Measurements from ENCODE around the gene TRIM16. TPM values are rescaled to one million over a fixed set of nuclear protein-coding genes. Genes with fewer than 3 reads are reported as not detected.
"Not testable (repeated sequence)": the region's sequence is repeated elsewhere in the genome, so short reads cannot be mapped to it uniquely, and the experiment has no call there.

The TRIM16 gene
- total and polyA plus RNA-seq, 2 experiments from 2014 or later, result 6.4 to 47.6 TPM

GRCh38 chr17:15645099-15645941 is 38.8 kb downstream of the TRIM16 start:
- Mint-ChIP-seq H3K27ac (peak overlapping the region; percentile 91), H3K4me1 (peaks cover 11% of the 10 kb centered on the region), H3K36me3 (ENCODE audit: low read depth) (peaks cover 14% of the 10 kb centered on the region; the same call in 2 of the 3 replicates), H3K4me3 (peak overlapping the region; percentile 30; the same call in 2 of the 3 replicates)
- not testable (repeated sequence) for H3K27me3 ChIP-seq (ENCODE audit: insufficient read depth); H4K20me1 ChIP-seq (replicated peaks; ENCODE audit: insufficient read depth); H2AFZ ChIP-seq; H3K79me2 ChIP-seq (replicated peaks; ENCODE audit: insufficient read depth); H3K4me1 ChIP-seq (ENCODE audit: insufficient read depth); H3K36me3 ChIP-seq (ENCODE audit: insufficient read depth); H3K4me3 ChIP-seq; H3K9me2 ChIP-seq (ENCODE audit: insufficient read depth); H3K27me3 Mint-ChIP-seq (ENCODE audit: insufficient read depth, low read depth, poor library complexity); H3K9me3 Mint-ChIP-seq; H3F3A ChIP-seq (replicated peaks; ENCODE audit: low read depth)
- H3K4me2 ChIP-seq, result peak overlapping the region; percentile 31; the same call in 1 of the 2 replicates
- ATAC-seq, result peak; percentile 92
- DNase-seq (ENCODE audit: low spot score), result peak; percentile 73
- TF ChIP-seq, protein P1, sequence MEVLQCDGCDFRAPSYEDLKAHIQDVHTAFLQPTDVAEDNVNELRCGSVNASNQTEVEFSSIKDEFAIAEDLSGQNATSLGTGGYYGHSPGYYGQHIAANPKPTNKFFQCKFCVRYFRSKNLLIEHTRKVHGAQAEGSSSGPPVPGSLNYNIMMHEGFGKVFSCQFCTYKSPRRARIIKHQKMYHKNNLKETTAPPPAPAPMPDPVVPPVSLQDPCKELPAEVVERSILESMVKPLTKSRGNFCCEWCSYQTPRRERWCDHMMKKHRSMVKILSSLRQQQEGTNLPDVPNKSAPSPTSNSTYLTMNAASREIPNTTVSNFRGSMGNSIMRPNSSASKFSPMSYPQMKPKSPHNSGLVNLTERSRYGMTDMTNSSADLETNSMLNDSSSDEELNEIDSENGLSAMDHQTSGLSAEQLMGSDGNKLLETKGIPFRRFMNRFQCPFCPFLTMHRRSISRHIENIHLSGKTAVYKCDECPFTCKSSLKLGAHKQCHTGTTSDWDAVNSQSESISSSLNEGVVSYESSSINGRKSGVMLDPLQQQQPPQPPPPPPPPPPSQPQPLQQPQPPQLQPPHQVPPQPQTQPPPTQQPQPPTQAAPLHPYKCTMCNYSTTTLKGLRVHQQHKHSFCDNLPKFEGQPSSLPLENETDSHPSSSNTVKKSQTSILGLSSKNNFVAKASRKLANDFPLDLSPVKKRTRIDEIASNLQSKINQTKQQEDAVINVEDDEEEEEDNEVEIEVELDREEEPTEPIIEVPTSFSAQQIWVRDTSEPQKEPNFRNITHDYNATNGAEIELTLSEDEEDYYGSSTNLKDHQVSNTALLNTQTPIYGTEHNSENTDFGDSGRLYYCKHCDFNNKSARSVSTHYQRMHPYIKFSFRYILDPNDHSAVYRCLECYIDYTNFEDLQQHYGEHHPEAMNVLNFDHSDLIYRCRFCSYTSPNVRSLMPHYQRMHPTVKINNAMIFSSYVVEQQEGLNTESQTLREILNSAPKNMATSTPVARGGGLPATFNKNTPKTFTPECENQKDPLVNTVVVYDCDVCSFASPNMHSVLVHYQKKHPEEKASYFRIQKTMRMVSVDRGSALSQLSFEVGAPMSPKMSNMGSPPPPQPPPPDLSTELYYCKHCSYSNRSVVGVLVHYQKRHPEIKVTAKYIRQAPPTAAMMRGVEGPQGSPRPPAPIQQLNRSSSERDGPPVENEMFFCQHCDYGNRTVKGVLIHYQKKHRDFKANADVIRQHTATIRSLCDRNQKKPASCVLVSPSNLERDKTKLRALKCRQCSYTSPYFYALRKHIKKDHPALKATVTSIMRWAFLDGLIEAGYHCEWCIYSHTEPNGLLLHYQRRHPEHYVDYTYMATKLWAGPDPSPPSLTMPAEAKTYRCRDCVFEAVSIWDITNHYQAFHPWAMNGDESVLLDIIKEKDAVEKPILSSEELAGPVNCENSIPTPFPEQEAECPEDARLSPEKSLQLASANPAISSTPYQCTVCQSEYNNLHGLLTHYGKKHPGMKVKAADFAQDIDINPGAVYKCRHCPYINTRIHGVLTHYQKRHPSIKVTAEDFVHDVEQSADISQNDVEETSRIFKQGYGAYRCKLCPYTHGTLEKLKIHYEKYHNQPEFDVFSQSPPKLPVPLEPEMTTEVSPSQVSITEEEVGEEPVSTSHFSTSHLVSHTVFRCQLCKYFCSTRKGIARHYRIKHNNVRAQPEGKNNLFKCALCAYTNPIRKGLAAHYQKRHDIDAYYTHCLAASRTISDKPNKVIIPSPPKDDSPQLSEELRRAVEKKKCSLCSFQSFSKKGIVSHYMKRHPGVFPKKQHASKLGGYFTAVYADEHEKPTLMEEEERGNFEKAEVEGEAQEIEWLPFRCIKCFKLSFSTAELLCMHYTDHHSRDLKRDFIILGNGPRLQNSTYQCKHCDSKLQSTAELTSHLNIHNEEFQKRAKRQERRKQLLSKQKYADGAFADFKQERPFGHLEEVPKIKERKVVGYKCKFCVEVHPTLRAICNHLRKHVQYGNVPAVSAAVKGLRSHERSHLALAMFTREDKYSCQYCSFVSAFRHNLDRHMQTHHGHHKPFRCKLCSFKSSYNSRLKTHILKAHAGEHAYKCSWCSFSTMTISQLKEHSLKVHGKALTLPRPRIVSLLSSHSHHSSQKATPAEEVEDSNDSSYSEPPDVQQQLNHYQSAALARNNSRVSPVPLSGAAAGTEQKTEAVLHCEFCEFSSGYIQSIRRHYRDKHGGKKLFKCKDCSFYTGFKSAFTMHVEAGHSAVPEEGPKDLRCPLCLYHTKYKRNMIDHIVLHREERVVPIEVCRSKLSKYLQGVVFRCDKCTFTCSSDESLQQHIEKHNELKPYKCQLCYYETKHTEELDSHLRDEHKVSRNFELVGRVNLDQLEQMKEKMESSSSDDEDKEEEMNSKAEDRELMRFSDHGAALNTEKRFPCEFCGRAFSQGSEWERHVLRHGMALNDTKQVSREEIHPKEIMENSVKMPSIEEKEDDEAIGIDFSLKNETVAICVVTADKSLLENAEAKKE (CRISPR knock-in tag; IDR thresholded peaks at IDR 0.05), result peak; percentile 22; the same call in 1 of the 2 replicates
- peak; percentile 38; the same call in 1 of the 2 replicates for TF ChIP-seq NANOG (IDR thresholded peaks at IDR 0.05; ENCODE audit: borderline replicate concordance)
- H3K27ac ChIP-seq (ENCODE audit: low read depth), result peak overlapping the region; percentile 93

DNA sequence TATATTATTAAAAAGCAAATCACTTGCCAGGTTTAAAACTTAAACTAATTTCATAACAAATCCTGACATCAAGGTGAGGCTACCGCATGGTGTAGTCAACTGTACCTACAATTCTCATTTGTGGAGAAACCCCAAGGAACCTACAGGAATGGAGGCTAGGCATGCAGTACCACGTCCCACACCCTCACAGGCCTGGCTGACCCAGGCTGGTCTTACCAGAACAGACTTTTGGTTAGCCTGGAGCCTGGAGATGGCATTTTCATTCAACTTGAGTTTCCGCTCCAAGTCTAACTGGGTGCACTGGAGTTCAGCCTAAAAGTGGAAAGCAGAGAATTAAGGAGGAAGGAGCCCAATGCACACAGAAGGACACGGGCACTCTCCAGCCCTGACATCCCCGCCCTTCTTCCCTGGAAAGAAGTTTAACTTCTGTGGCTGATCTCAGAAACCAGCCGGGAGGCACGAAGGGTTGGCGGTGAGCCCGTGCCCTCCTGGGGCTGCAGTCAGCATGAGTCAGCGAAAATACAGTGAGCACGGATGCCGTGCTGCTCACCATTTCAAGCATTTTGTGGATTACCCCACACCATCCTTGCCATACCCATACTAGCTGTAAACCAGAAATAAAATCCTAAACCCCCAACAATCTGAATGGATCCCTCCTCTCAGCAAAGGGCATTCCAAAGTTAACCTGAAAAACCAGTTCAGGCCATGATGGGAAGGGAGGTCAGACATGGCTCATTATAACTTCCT is 41.4 kb downstream of the TRIM16 start:
- not testable (repeated sequence) for H3K27ac Mint-ChIP-seq

GRCh38 chr17:15642014-15642413 is 42.1 kb downstream of the TRIM16 start:
- not testable (repeated sequence) for H3K9me2 ChIP-seq (ENCODE audit: insufficient read depth); H3K4me1 ChIP-seq (ENCODE audit: insufficient read depth); H3K27ac Mint-ChIP-seq; H2AFZ ChIP-seq; H4K20me1 ChIP-seq (replicated peaks; ENCODE audit: insufficient read depth); H3K4me2 ChIP-seq; DNase-seq (ENCODE audit: low spot score); ATAC-seq; H3K27me3 Mint-ChIP-seq (ENCODE audit: insufficient read depth, low read depth, poor library complexity); H3K4me3 Mint-ChIP-seq; H3K27ac ChIP-seq (ENCODE audit: low read depth); H3K4me3 ChIP-seq; H3K79me2 ChIP-seq (replicated peaks; ENCODE audit: insufficient read depth); H3K36me3 ChIP-seq (ENCODE audit: insufficient read depth); H3F3A ChIP-seq (replicated peaks; ENCODE audit: low read depth); H3K27me3 ChIP-seq (ENCODE audit: insufficient read depth); H3K9me3 Mint-ChIP-seq
- H3K36me3 Mint-ChIP-seq (ENCODE audit: low read depth), result peaks cover 17% of the 10 kb centered on the region
- H3K4me1 Mint-ChIP-seq, result peaks cover 11% of the 10 kb centered on the region

More for the DNA sequence above, 41.4 kb downstream of the TRIM16 start:
- not testable (repeated sequence) for H3K9me3 Mint-ChIP-seq; H3K4me1 ChIP-seq (ENCODE audit: insufficient read depth); ATAC-seq; H3K27ac ChIP-seq (ENCODE audit: low read depth); H3F3A ChIP-seq (replicated peaks; ENCODE audit: low read depth); H3K4me2 ChIP-seq; H3K27me3 ChIP-seq (ENCODE audit: insufficient read depth); H3K4me3 Mint-ChIP-seq; DNase-seq (ENCODE audit: low spot score); H2AFZ ChIP-seq; H3K9me2 ChIP-seq (ENCODE audit: insufficient read depth); H3K27me3 Mint-ChIP-seq (ENCODE audit: insufficient read depth, low read depth, poor library complexity); H3K79me2 ChIP-seq (replicated peaks; ENCODE audit: insufficient read depth); H3K36me3 ChIP-seq (ENCODE audit: insufficient read depth); H3K4me3 ChIP-seq; H4K20me1 ChIP-seq (replicated peaks; ENCODE audit: insufficient read depth)
- Mint-ChIP-seq H3K36me3 (ENCODE audit: low read depth) (peaks cover 17% of the 10 kb centered on the region), H3K4me1 (peaks cover 11% of the 10 kb centered on the region)

DNA sequence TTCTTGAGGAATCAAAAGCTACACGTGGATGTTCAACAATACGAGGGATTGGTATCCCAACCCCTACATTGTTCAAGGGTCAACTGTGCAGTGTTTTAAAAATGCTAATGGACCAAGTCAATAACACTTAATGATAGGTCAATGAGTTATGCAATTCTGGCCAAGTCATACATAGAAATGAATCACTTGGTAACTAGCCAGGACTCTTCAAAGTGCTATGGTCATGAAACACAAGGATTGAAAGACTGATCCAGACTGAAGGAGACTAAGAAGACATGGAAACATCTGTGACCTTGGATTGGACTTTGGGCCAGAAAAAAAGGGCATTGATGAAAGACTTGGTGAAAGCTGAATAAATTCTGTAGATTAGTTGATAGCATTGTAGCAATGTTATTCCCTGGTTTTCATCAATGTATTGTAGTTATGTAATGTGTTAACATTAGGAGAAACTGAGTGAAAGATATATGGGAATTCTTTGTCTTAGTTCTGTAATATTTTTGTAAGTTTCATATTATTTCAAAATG is 53.1 kb downstream of the TRIM16 start:
- not testable (repeated sequence) for H3K9me3 Mint-ChIP-seq; H3K27ac ChIP-seq (ENCODE audit: low read depth); H3F3A ChIP-seq (replicated peaks; ENCODE audit: low read depth); H3K27ac Mint-ChIP-seq; H3K4me1 Mint-ChIP-seq; H3K27me3 Mint-ChIP-seq (ENCODE audit: insufficient read depth, low read depth, poor library complexity); ATAC-seq; H3K4me1 ChIP-seq (ENCODE audit: insufficient read depth); H3K36me3 ChIP-seq (ENCODE audit: insufficient read depth); H3K79me2 ChIP-seq (replicated peaks; ENCODE audit: insufficient read depth); H3K4me3 Mint-ChIP-seq; DNase-seq (ENCODE audit: low spot score); H4K20me1 ChIP-seq (replicated peaks; ENCODE audit: insufficient read depth); H3K4me3 ChIP-seq; H3K27me3 ChIP-seq (ENCODE audit: insufficient read depth); H3K9me2 ChIP-seq (ENCODE audit: insufficient read depth); H2AFZ ChIP-seq; H3K4me2 ChIP-seq
- peaks cover 33% of the 10 kb centered on the region for H3K36me3 Mint-ChIP-seq (ENCODE audit: low read depth)

All from GM23338 (cell line).